H1 (cell line): ENCODE results near the gene KXD1.

Experiments
- ASH2L ChIP-seq: fragments of 200-600, 300-600 bp; sonication (generic); IDR thresholded peaks from one replicate; pipeline ENCODE4 v1.7.1; 2017; ENCODE audit warnings: low read length
- EZH2 ChIP-seq: fragments of 200-600 bp; sonication (generic); IDR thresholded peaks from 2 replicates; pipeline ENCODE4 v1.7.1; 2012; ENCODE audit warnings: low read depth, mild to moderate bottlenecking, moderate library complexity, low read length, inconsistent platforms; ENCODE audit not compliant: severe bottlenecking
- JUN ChIP-seq: IDR thresholded peaks from 2 replicates; pipeline ENCODE4 v1.6.1; 2011; ENCODE audit warnings: low read depth, mild to moderate bottlenecking, improper control_type of control experiment, low read length
- POLR2A ChIP-seq, 2 experiments: IDR thresholded peaks; 1 replicate in 1 of 2; 2 replicates in 1 of 2; pipeline ENCODE4 v1.6.1; 2011; ENCODE audit warnings: low read depth in 2 of 2, low read length in 2 of 2, mild to moderate bottlenecking in 2 of 2; ENCODE audit errors: control extremely low read depth in 1 of 2
- RAD21 ChIP-seq, 2 experiments: IDR thresholded peaks in 1 of 2; conservative IDR thresholded peaks in 1 of 2; 2 replicates each; pipeline ENCODE4 v1.6.1; 2011; ENCODE audit warnings: low read depth in 2 of 2, low read length in 2 of 2, improper control_type of control experiment in 1 of 2, inconsistent platforms in 1 of 2, mild to moderate bottlenecking in 1 of 2, moderate library complexity in 1 of 2
- TBP ChIP-seq: IDR thresholded peaks from 2 replicates; pipeline ENCODE4 v1.6.1; 2011; ENCODE audit warnings: low read depth, low read length, improper control_type of control experiment

DNA sequence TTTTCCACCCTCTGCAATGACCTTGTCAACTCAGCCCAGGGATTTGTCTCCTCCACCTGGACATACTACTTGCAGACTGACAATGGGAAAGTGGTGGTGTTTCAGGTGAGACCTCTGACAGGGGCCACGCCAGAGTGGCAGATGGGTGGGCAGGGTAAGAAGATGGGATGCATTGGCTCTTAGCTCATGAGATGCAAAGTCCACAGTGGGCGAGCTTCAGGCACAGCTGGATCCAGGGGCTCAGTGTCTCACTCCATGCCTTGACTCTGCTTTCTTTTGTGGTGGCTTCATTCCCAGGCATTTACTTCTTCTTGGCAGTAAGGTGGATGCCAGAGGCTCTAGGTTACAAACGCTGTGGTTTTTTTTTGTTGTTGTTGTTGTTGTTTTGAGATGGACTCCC is 58.4 kb downstream of the KXD1 start:
- TF ChIP-seq ASH2L = no peak
- no peak for TF ChIP-seq POLR2A (IDR thresholded peaks at IDR 0.05; ENCODE audit: control extremely low read depth in 1 of 2, low read depth in 2 of 2, low read length in 2 of 2)
- TF ChIP-seq TBP = no peak
- no peak for TF ChIP-seq RAD21 (IDR thresholded peaks at IDR 0.05 in 1 of 2, conservative IDR thresholded peaks at IDR 0.05 in 1 of 2; ENCODE audit: low read depth in 2 of 2, low read length in 2 of 2)
- TF ChIP-seq EZH2 = no peak
- no peak for TF ChIP-seq JUN
